Esophagus (tissue), 2 donors: Measurements from ENCODE around the gene CSAG1. TPM values are rescaled to one million over a fixed set of nuclear protein-coding genes. Genes with fewer than 3 reads are reported as not detected.
"Not testable (repeated sequence)": the region's sequence is repeated elsewhere in the genome, so short reads cannot be mapped to it uniquely, and the experiment has no call there.

Experiments used
- H3K27ac ChIP-seq, 2 donors: one replicate each; pipeline ENCODE4 v1.5.1; 2013; ENCODE audit warnings: low read depth in 2 of 2, mild to moderate bottlenecking in 2 of 2, inconsistent platforms in 1 of 2, low read length in 1 of 2, moderate library complexity in 1 of 2
- H3K27me3 ChIP-seq, 2 donors: one replicate each; pipeline ENCODE4 v1.6.1; 2013; ENCODE audit warnings: low read length in 2 of 2, control low read depth in 1 of 2, mild to moderate bottlenecking in 1 of 2; ENCODE audit not compliant: insufficient read depth in 2 of 2, control insufficient read depth in 1 of 2
- H3K36me3 ChIP-seq, 2 donors: one replicate each; pipeline ENCODE4 v1.6.1; 2013; ENCODE audit warnings: low read length in 1 of 2; ENCODE audit not compliant: control insufficient read depth in 2 of 2, insufficient read depth in 2 of 2
- H3K4me1 ChIP-seq, 2 donors: one replicate each; pipeline ENCODE4 v1.6.1; 2013; ENCODE audit warnings: low read length in 1 of 2; ENCODE audit not compliant: control insufficient read depth in 2 of 2, insufficient read depth in 2 of 2
- H3K4me3 ChIP-seq, 2 donors: one replicate each; pipeline ENCODE4 v1.5.1; 2013; ENCODE audit warnings: low read length in 2 of 2, mild to moderate bottlenecking in 2 of 2, low read depth in 1 of 2, moderate library complexity in 1 of 2
- H3K9me3 ChIP-seq, 2 donors: one replicate each; pipeline ENCODE4 v1.6.1; 2013; ENCODE audit warnings: mild to moderate bottlenecking in 2 of 2, low read depth in 1 of 2, low read length in 1 of 2, moderate library complexity in 1 of 2; ENCODE audit not compliant: control insufficient read depth in 2 of 2, insufficient read depth in 1 of 2
- WGBS, 2 donors: extraction: QIAGEN DNeasy Blood & Tissue Kit; methylation state at CpG; one replicate each; pipeline ENCODE4 v1.1.7; 2013; 5-methylcytosine and 5-hydroxymethylcytosine counted together
- polyA plus RNA-seq, 2 donors: library from polyadenylated mRNA; stranded (reverse); fragments of 200-250 nt; gene quantifications; one replicate each; pipeline ENCODE4 v1.2.3, GENCODE V29; 2013
- donor health status: healthy with polysubstance abuse.
- donor health status: Bipolar disorder and iron deficiency.

CSAG1 gene
- polyA plus RNA-seq, 2 donors = not detected

- not testable (repeated sequence) for H3K4me3 ChIP-seq, H3K9me3 ChIP-seq, H3K36me3 ChIP-seq, H3K27ac ChIP-seq, H3K4me1 ChIP-seq, H3K27me3 ChIP-seq
- WGBS, 2 donors = 87 to 93% methylated on average over 3 to 4 of the region's 5 CpGs
Observed at GRCh38 chrX:152700390-152700789, 33.1 kb downstream of the CSAG1 start.

DNA sequence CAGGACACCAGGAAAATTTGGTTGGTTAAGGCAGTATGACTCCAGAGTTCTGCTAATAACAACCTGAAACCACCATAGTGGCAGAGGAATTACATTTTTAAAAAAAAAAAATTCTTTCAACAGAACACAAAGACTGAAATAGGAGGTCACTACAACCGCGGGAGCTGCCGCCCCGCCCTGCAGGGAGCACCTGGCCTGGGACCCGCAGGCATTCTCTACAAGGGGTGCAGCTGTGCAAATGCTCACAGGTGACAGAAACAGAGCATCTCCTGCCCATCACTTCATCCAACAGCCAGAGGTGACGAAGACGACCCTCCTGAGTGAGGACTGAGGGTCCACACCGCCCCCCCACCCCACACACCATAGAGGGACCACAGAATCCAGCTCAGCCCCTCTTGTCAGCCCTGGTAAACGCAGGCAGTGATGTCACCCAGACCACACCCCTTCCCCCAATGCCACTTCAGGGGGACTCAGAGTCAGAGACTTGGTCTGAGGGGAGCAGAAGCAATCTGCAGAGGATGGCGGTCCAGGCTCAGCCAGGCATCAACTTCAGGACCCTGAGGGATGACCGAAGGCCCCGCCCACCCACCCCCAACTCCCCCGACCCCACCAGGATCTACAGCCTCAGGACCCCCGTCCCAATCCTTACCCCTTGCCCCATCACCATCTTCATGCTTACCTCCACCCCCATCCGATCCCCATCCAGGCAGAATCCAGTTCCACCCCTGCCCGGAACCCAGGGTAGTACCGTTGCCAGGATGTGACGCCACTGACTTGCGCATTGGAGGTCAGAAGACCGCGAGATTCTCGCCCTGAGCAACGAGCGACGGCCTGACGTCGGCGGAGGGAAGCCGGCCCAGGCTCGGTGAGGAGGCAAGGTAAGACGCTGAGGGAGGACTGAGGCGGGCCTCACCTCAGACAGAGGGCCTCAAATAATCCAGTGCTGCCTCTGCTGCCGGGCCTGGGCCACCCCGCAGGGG is 35.3 kb downstream of the CSAG1 start, which contains the start of gene MAGEA3:
TSS of gene MAGEA3 (plus strand) at position 843 of the 980 bp plus-strand sequence. CDS start 2,039 bp downstream, outside the sequence.
- not testable (repeated sequence) for H3K4me1 ChIP-seq, H3K27ac ChIP-seq, H3K4me3 ChIP-seq, H3K9me3 ChIP-seq, H3K27me3 ChIP-seq, H3K36me3 ChIP-seq
- 66 to 69% methylated on average over 5 to 6 of the region's 34 CpGs for WGBS, 2 donors

GRCh38 chrX:152681012-152681411 is 52.5 kb downstream of the CSAG1 start:
- H3K4me3 ChIP-seq, H3K9me3 ChIP-seq, H3K27me3 ChIP-seq, H3K36me3 ChIP-seq, H3K27ac ChIP-seq, H3K4me1 ChIP-seq: not testable (repeated sequence)
- no CpG with 5 or more reads among the region's 3 CpGs for WGBS, 2 donors

Other genes starting within 250 kb of the CSAG1 start
- gene GABRQ, start 95.8 kb downstream of the CSAG1 start, polyA plus RNA-seq = under 1 TPM; 0.28 to 0.60 TPM
- not detected for gene MAGEA3, start 34.9 kb downstream of the CSAG1 start, polyA plus RNA-seq
- gene CSAG2, start 24.4 kb downstream of the CSAG1 start, polyA plus RNA-seq = not detected
- gene MAGEA2B, start 19.1 kb downstream of the CSAG1 start, polyA plus RNA-seq = not detected
- gene MAGEA12, start within 50 bp of the CSAG1 start, polyA plus RNA-seq = not detected
- gene MAGEA2, start 20.1 kb upstream of the CSAG1 start, polyA plus RNA-seq = not detected
- not detected for gene CSAG3, start 25.5 kb upstream of the CSAG1 start, polyA plus RNA-seq
- gene MAGEA6, start 36.0 kb upstream of the CSAG1 start, polyA plus RNA-seq = not detected
- gene CETN2, start 97.0 kb upstream of the CSAG1 start, polyA plus RNA-seq = 10 to 100 TPM; 33.8 to 34.4 TPM
- 10 to 100 TPM; 43.3 to 60.6 TPM for gene NSDHL, start 97.3 kb upstream of the CSAG1 start, polyA plus RNA-seq
- gene ZNF185, start 164.3 kb upstream of the CSAG1 start, polyA plus RNA-seq = 100 to 1,000 TPM; 217 to 220 TPM